SKM-1 treated with dmso at 0.1 percent for 144 hours (cell line): ENCODE measurements around the gene CHST12.

Experiments
- DNase-seq: peaks from one replicate; lab custom pipeline; 2025; ENCODE audit not compliant: unreplicated experiment; lab: John Stamatoyannopoulos, UW

CHST12 gene

GRCh38 chr7:2497065-2497464 is 93.7 kb downstream of the CHST12 start:
- DNase-seq = no peak

- no peak for DNase-seq
These were observed 94.3 kb downstream of the CHST12 start for GRCh38 chr7:2497500-2498336.
